Measurements from ENCODE around the gene ANO4.

The ANO4 gene

DNA sequence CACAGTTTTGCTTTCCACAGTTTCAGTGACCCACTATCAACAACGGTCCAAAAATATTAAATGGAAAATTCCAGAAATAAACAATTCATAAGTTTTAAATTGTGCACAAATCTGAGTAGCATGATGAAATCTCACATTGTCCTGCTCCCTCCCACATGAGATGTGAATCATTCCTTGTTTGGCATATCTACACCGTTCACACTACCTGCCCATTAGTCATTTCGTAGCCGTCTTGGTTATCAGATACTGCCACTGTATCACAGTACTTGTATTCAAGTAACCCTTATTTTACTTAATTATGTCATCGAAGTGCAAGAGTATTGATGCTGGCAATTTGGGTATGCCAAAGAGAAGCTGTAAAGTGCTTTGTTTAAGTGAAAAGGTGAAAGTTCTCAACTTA lies 270.1 kb downstream of the ANO4 start:
- Histone ChIP-seq H3K4me1 (ENCODE audit: control insufficient read depth, insufficient read depth, low read length) (no peaks in the 10 kb centered on the region), H3K36me3 (ENCODE audit: control insufficient read depth, insufficient read depth, low read length) (no peaks in the 10 kb centered on the region), H3K27me3 (ENCODE audit: control insufficient read depth, insufficient read depth, low read length, poor library complexity, severe bottlenecking) (no peaks in the 10 kb centered on the region), H3K4me3 (ENCODE audit: insufficient read depth, low read depth, low read length) (no peak overlapping the region), H3K27ac (ENCODE audit: insufficient read depth, low read depth, low read length, poor library complexity, severe bottlenecking) (no peak overlapping the region), H3K9me3 (ENCODE audit: control insufficient read depth, low read length) (no peaks in the 10 kb centered on the region)
- WGBS, 2 experiments, result 92 to 96% methylated on average over 3 to 5 of the region's 5 CpGs

DNA sequence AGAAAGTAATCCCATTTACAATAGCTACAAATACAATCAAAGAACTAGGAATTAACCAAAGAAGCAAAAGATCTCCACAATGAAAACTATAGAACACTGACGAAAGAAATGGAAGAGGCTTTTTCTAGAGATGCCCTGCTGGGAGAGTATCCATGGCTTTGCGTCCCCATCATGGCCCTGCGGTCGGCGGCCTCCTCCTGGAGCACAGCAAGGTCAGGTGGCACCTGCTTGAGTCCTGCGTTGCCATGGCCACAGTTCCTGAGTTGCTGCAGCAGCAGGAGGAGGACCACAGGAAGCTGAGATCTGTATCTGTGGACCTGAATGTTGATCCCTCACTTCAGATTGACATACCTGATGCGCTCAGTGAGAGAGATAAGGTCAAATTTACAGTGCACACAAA lies 271.9 kb downstream of the ANO4 start:
- H3K9me3 ChIP-seq (ENCODE audit: control insufficient read depth, low read length), result no peaks in the 10 kb centered on the region
- no peaks in the 10 kb centered on the region for H3K27me3 ChIP-seq (ENCODE audit: control insufficient read depth, insufficient read depth, low read length, poor library complexity, severe bottlenecking)
- H3K4me3 ChIP-seq (ENCODE audit: insufficient read depth, low read depth, low read length), result no peak overlapping the region
- H3K36me3 ChIP-seq (ENCODE audit: control insufficient read depth, insufficient read depth, low read length), result no peaks in the 10 kb centered on the region
- no peaks in the 10 kb centered on the region for H3K4me1 ChIP-seq (ENCODE audit: control insufficient read depth, insufficient read depth, low read length)
- 92 to 96% methylated on average over 7 of the region's 7 CpGs for WGBS, 2 experiments
- no peak overlapping the region for H3K27ac ChIP-seq (ENCODE audit: insufficient read depth, low read depth, low read length, poor library complexity, severe bottlenecking)

DNA sequence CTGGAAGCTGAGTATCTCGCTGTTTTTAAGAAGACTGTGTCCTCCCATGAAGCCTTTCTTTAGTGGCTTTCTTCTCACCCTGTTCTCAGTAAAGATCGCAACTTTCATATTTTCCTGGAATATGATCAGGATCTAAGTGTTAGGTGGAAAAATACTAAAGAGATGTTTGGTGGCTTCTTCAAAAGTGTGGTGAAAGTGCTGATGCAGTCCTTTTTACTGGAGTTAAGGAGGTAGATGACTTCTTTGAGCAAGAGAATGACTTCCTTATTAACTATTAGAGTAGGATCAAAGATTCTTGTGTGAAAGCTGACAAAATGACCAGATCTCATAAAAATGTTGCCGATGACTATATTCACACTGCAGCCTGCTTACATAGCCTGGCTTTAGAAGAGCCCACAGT lies 273.8 kb downstream of the ANO4 start:
- 92 to 98% methylated on average over 3 of the region's 3 CpGs for WGBS, 2 experiments
- Histone ChIP-seq H3K4me1 (ENCODE audit: control insufficient read depth, insufficient read depth, low read length) (no peaks in the 10 kb centered on the region), H3K36me3 (ENCODE audit: control insufficient read depth, insufficient read depth, low read length) (no peaks in the 10 kb centered on the region), H3K4me3 (ENCODE audit: insufficient read depth, low read depth, low read length) (no peak overlapping the region), H3K9me3 (ENCODE audit: control insufficient read depth, low read length) (no peaks in the 10 kb centered on the region), H3K27me3 (ENCODE audit: control insufficient read depth, insufficient read depth, low read length, poor library complexity, severe bottlenecking) (no peaks in the 10 kb centered on the region), H3K27ac (ENCODE audit: insufficient read depth, low read depth, low read length, poor library complexity, severe bottlenecking) (no peak overlapping the region)

DNA sequence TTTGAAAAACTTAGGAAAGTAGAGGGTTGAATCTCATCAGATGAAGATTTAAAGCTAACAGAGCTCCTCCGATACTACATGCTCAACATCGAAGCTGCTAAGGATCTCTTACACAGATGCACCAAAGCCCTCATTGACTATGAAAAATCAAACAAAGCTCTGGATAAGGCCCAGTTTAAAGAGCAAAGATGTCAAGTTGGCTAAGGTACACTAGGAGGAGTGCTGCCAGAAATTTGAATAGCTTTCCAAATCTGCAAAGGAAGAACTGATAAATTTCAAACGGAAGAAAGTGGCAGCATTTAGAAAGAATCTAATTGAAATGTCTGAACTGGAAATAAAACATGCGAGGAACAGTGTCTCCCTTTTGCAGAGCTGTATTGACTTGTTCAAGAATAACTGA lies 274.3 kb downstream of the ANO4 start:
- Histone ChIP-seq H3K4me1 (ENCODE audit: control insufficient read depth, insufficient read depth, low read length) (no peaks in the 10 kb centered on the region), H3K27ac (ENCODE audit: insufficient read depth, low read depth, low read length, poor library complexity, severe bottlenecking) (no peak overlapping the region), H3K4me3 (ENCODE audit: insufficient read depth, low read depth, low read length) (no peak overlapping the region), H3K27me3 (ENCODE audit: control insufficient read depth, insufficient read depth, low read length, poor library complexity, severe bottlenecking) (no peaks in the 10 kb centered on the region), H3K36me3 (ENCODE audit: control insufficient read depth, insufficient read depth, low read length) (no peaks in the 10 kb centered on the region), H3K9me3 (ENCODE audit: control insufficient read depth, low read length) (no peaks in the 10 kb centered on the region)
- 91 to 93% methylated on average over 4 of the region's 4 CpGs for WGBS, 2 experiments

DNA sequence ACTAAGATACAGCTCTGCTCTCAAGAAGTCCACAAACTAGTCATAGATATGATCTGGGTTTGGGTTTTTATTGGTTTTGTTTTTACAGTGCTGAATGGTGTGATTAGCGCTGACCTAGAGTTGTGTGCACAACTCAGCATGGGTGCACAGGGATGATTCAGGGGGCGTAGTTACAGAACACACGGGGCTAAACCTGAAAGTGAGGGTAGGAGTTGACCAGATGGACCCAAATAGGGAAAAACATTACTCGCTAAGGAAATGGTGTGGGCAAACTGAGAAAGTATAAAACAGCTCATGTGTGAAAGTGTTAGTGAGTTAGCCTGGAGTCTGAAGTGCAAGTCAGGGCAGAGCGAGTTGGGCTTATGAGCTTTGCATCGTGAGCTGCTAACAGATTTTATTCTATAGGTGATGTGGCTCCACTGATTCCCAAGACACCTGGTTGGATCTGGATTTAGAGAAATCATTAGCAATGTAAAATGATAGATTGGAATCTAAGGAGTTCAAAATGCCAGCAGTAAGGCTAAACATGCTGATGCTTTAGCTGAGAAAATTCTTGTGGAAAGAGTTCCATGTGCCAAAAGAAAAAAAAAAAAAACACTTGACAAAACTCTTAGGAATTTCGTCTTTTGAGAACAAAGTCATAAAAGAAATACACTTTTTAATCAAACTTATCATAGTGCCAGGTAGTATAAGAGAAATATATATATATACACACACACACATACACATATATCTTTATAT lies 280.5 kb downstream of the ANO4 start:
- Histone ChIP-seq H3K4me3 (ENCODE audit: insufficient read depth, low read depth, low read length) (no peak overlapping the region), H3K36me3 (ENCODE audit: control insufficient read depth, insufficient read depth, low read length) (no peaks in the 10 kb centered on the region), H3K4me1 (ENCODE audit: control insufficient read depth, insufficient read depth, low read length) (no peaks in the 10 kb centered on the region), H3K9me3 (ENCODE audit: control insufficient read depth, low read length) (no peaks in the 10 kb centered on the region), H3K27ac (ENCODE audit: insufficient read depth, low read depth, low read length, poor library complexity, severe bottlenecking) (no peak overlapping the region), H3K27me3 (ENCODE audit: control insufficient read depth, insufficient read depth, low read length, poor library complexity, severe bottlenecking) (no peaks in the 10 kb centered on the region)
- WGBS, 2 experiments, result 87 to 93% methylated on average over 6 of the region's 7 CpGs

DNA sequence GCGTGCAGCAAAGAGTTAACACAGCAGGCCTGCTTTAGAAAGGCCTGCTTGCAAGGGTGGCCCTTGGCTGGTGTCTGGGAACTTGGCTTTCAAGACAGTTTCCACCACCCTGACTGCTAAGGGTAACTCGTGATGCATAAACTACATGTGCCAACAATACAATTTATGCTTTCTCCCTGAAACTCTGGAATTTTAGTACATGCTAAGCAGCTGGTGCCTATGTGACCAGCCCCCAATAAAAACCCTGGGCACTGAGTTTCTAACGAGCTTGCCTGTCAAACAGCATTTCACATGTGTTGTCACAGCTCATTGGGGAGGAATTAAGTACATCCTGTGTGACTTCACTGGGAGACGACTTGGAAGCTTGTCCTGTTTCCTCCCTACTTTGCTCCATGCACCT lies 282.3 kb downstream of the ANO4 start:
- Histone ChIP-seq H3K27me3 (ENCODE audit: control insufficient read depth, insufficient read depth, low read length, poor library complexity, severe bottlenecking) (no peaks in the 10 kb centered on the region), H3K4me3 (ENCODE audit: insufficient read depth, low read depth, low read length) (no peak overlapping the region), H3K4me1 (ENCODE audit: control insufficient read depth, insufficient read depth, low read length) (no peaks in the 10 kb centered on the region), H3K27ac (ENCODE audit: insufficient read depth, low read depth, low read length, poor library complexity, severe bottlenecking) (no peak overlapping the region), H3K9me3 (ENCODE audit: control insufficient read depth, low read length) (no peaks in the 10 kb centered on the region), H3K36me3 (ENCODE audit: control insufficient read depth, insufficient read depth, low read length) (no peaks in the 10 kb centered on the region)
- whole genome bisulfite sequencing, 2 experiments, result 74 to 76% methylated on average over 4 of the region's 4 CpGs

DNA sequence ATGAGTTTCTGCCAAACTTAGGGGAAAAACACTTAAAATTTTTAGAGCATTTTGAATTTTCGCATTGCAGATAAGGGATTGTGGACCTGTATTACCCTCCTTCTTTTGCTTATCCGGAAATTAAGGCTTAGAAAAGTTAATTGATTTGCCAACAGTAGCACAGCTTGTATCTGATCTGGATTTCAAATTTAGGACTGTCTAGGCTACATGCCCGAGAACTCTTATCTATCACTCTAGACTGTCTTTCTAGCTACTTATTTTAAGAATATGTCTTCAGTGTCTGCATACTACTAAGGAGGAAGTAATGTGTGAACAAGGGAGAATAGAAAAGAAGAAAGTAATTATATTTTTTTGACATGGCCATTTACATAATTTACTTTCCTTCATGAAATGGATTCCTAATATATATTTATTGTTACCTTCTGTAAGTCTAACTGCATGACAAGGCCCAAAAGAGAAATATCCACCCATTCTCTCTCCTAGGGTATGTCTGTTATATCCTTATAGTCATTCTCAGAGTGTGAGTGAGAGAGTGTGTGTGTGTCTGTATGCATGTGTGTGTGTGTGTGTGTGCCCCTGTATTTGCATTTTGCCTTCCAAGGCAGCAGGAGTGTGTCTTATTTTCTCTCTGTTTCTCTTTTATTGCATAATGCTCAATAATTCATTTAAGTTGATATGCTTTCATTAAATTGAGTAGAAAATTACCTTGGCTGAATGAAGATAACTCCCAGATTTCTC lies 283.4 kb downstream of the ANO4 start:
- no peaks in the 10 kb centered on the region for H3K36me3 ChIP-seq (ENCODE audit: control insufficient read depth, insufficient read depth, low read length)
- WGBS, 2 experiments, result 85 to 91% methylated on average over 2 of the region's 3 CpGs
- H3K9me3 ChIP-seq (ENCODE audit: control insufficient read depth, low read length), result no peaks in the 10 kb centered on the region
- H3K4me3 ChIP-seq (ENCODE audit: insufficient read depth, low read depth, low read length), result no peak overlapping the region
- no peak overlapping the region for H3K27ac ChIP-seq (ENCODE audit: insufficient read depth, low read depth, low read length, poor library complexity, severe bottlenecking)
- no peaks in the 10 kb centered on the region for H3K27me3 ChIP-seq (ENCODE audit: control insufficient read depth, insufficient read depth, low read length, poor library complexity, severe bottlenecking)
- no peaks in the 10 kb centered on the region for H3K4me1 ChIP-seq (ENCODE audit: control insufficient read depth, insufficient read depth, low read length)

DNA sequence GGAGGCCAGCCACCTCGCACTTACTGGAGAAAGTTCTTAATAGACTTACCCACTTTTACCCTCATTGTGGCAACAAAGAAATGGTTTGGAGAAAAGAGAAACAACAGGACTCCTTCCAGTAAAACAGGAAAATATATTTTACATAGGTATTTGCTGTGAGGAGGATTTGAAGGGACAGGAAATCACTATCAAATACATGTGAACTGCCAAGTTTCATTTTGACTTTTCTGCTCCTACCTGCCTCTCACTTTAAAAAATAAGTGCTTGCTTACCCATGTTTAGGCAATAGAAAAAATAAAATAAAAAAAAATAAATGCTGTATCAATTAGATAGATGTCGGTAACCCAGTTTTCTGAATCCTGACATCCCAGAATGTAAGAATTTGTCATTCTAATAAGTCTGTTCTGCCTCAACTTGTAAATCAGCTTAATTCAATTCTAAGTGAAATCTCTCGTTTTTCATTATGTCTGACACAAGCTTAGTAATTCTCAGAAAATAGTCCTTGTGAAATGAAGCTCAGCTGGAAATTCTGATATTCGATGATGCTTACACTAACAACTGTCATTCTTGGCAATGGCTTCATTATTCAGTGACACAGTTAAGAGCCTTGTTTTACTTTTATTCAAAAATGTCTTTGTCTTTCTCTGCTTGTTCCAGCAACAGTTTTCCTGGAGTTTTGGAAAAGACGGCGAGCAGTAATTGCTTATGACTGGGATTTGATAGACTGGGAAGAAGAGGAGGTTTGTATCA lies 284.1 kb downstream of the ANO4 start:
- no peaks in the 10 kb centered on the region for H3K27me3 ChIP-seq (ENCODE audit: control insufficient read depth, insufficient read depth, low read length, poor library complexity, severe bottlenecking)
- H3K4me1 ChIP-seq (ENCODE audit: control insufficient read depth, insufficient read depth, low read length), result no peaks in the 10 kb centered on the region
- no peaks in the 10 kb centered on the region for H3K36me3 ChIP-seq (ENCODE audit: control insufficient read depth, insufficient read depth, low read length)
- no peak overlapping the region for H3K27ac ChIP-seq (ENCODE audit: insufficient read depth, low read depth, low read length, poor library complexity, severe bottlenecking)
- WGBS, 2 experiments, result 88 to 98% methylated on average over 3 to 6 of the region's 6 CpGs
- no peaks in the 10 kb centered on the region for H3K9me3 ChIP-seq (ENCODE audit: control insufficient read depth, low read length)
- H3K4me3 ChIP-seq (ENCODE audit: insufficient read depth, low read depth, low read length), result no peak overlapping the region

DNA sequence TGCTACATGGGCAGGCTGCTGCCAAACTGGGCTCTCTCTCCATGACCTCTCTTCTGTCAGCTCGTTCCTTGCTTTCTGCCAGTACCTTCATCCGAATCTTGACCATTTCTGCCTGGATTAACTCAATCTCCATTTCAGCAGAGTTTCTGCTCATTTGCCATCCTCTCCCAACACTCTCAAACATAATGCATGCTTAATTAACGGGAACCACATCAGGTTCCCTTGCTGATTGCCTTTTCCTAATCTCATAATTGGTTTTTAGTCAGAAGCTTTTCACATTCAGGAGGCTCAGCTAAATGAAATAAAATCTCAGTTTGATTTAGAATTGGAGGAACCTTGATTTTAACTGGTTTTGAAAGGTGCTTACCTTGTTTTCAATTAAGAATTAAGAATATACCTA lies 288.1 kb downstream of the ANO4 start:
- H3K36me3 ChIP-seq (ENCODE audit: control insufficient read depth, insufficient read depth, low read length), result no peaks in the 10 kb centered on the region
- H3K27me3 ChIP-seq (ENCODE audit: control insufficient read depth, insufficient read depth, low read length, poor library complexity, severe bottlenecking), result no peaks in the 10 kb centered on the region
- H3K27ac ChIP-seq (ENCODE audit: insufficient read depth, low read depth, low read length, poor library complexity, severe bottlenecking), result no peak overlapping the region
- H3K4me1 ChIP-seq (ENCODE audit: control insufficient read depth, insufficient read depth, low read length), result no peaks in the 10 kb centered on the region
- WGBS, 2 experiments, result 67 to 74% methylated on average over 3 of the region's 3 CpGs
- H3K9me3 ChIP-seq (ENCODE audit: control insufficient read depth, low read length), result no peaks in the 10 kb centered on the region
- no peak overlapping the region for H3K4me3 ChIP-seq (ENCODE audit: insufficient read depth, low read depth, low read length)

DNA sequence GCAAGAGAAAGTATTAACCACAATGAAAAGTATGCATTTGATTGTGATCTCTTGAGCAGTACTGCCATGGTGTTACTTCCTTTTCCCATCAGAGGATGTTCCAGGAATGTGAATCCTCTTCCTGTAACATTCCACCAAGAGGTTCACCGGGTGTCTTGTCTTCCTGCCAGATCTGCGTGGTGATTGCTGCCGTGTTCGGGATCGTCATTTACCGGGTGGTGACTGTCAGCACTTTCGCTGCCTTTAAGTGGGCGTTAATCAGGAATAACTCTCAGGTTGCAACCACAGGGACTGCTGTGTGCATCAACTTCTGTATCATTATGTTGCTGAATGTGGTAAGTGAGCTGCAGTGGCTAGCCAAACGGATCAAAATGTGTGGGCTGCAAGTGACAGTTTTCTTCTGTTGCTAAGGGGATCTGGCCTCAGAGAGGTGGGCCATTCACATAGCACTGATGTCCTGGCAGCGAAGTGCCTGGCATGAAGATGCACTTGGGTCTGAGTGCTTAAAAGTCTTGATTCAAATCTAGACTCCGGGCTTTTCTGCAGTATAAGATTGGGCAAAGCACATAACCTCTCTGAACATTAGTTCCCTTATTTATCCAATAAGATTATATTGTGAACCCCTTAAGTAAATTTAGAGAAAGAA lies 292.0 kb downstream of the ANO4 start:
- Histone ChIP-seq H3K4me3 (ENCODE audit: insufficient read depth, low read depth, low read length) (no peak overlapping the region), H3K27ac (ENCODE audit: insufficient read depth, low read depth, low read length, poor library complexity, severe bottlenecking) (no peak overlapping the region), H3K27me3 (ENCODE audit: control insufficient read depth, insufficient read depth, low read length, poor library complexity, severe bottlenecking) (no peaks in the 10 kb centered on the region), H3K9me3 (ENCODE audit: control insufficient read depth, low read length) (no peaks in the 10 kb centered on the region), H3K4me1 (ENCODE audit: control insufficient read depth, insufficient read depth, low read length) (peaks cover 2% of the 10 kb centered on the region), H3K36me3 (ENCODE audit: control insufficient read depth, insufficient read depth, low read length) (no peaks in the 10 kb centered on the region)
- 81 to 84% methylated on average over 11 of the region's 11 CpGs for WGBS, 2 experiments

Measured in ectodermal cell (in vitro differentiated cells).